Calu3 (cell line): ENCODE data around the gene GALNT17. TPM values are rescaled to one million over a fixed set of nuclear protein-coding genes. Genes with fewer than 3 reads are reported as not detected.

ENCODE experiments used
- BruUV-seq: library from RNA; stranded (reverse); fragments of 400-500 nt; replicated peaks from 2 replicates; lab custom pipeline; 2021; lab: Mats Ljungman, UMichigan
- CTCF ChIA-PET: fragments of 300-600 bp; sonication (Branson Sonifier 250); formaldehyde crosslinking; loops from one replicate; lab custom pipeline; 2022; ENCODE audit warnings: antibody characterized with exemption; lab: Charles Lee
- DNase-seq: peaks from one replicate; pipeline ENCODE4 v3.0.0; 2022
- H3K27ac Mint-ChIP-seq: one replicate; pipeline ENCODE4 v1.8.0; 2022; ENCODE audit warnings: mixed read lengths; ENCODE audit not compliant: unreplicated experiment
- H3K27me3 Mint-ChIP-seq: one replicate; pipeline ENCODE4 v1.8.0; 2022; ENCODE audit warnings: mixed read lengths; ENCODE audit not compliant: unreplicated experiment
- H3K36me3 Mint-ChIP-seq: one replicate; pipeline ENCODE4 v1.8.0; 2022; ENCODE audit warnings: mild to moderate bottlenecking, moderate library complexity, mixed read lengths; ENCODE audit not compliant: insufficient read depth, unreplicated experiment
- H3K4me1 Mint-ChIP-seq: one replicate; pipeline ENCODE4 v1.8.0; 2022; ENCODE audit warnings: mild to moderate bottlenecking, low read depth, mixed read lengths; ENCODE audit not compliant: unreplicated experiment
- H3K4me3 Mint-ChIP-seq: one replicate; pipeline ENCODE4 v1.8.0; 2022; ENCODE audit warnings: mild to moderate bottlenecking, low read depth, moderate library complexity, mixed read lengths; ENCODE audit not compliant: unreplicated experiment
- H3K9me3 Mint-ChIP-seq: one replicate; pipeline ENCODE4 v1.8.0; 2022; ENCODE audit warnings: low read depth, mixed read lengths; ENCODE audit not compliant: unreplicated experiment
- intact Hi-C: fragments of 100-400 bp; cut with micrococcal nuclease; formaldehyde crosslinking; loops from one replicate; pipeline ENCODE4 v1.10.0; 2022; ENCODE audit not compliant: unreplicated experiment
- total RNA-seq: library from RNA; stranded (reverse); gene quantifications from 2 replicates; pipeline ENCODE4 v1.2.3, GENCODE V29; 2022
- TF ChIP-seq, protein P1 (sequence below): fragments of 200-600 bp; IDR thresholded peaks from one replicate; pipeline ENCODE4 v1.8.0; 2022; ENCODE audit warnings: antibody characterized with exemption; ENCODE audit not compliant: unreplicated experiment

GALNT17 gene
- total RNA-seq, 1 experiment from 2014 or later: not detected

GRCh38 chr7:71131256-71132126, 453 bp upstream of the GALNT17 start:
- Mint-ChIP-seq H3K27ac (no peak overlapping the region), H3K9me3 (peaks cover 5% of the 10 kb centered on the region), H3K4me3 (no peak overlapping the region), H3K27me3 (no peaks in the 10 kb centered on the region), H3K36me3 (no peaks in the 10 kb centered on the region), H3K4me1 (no peaks in the 10 kb centered on the region)
- DNase-seq: no peak
- no TSS peak for BruUV-seq
- intact Hi-C loops: loop anchor here (10.0 kb wide), 1 partner anchor 243 kb away; no protein-coding TSS in a partner anchor
- CTCF ChIA-PET: no interaction called here
- TF ChIP-seq, protein P1, sequence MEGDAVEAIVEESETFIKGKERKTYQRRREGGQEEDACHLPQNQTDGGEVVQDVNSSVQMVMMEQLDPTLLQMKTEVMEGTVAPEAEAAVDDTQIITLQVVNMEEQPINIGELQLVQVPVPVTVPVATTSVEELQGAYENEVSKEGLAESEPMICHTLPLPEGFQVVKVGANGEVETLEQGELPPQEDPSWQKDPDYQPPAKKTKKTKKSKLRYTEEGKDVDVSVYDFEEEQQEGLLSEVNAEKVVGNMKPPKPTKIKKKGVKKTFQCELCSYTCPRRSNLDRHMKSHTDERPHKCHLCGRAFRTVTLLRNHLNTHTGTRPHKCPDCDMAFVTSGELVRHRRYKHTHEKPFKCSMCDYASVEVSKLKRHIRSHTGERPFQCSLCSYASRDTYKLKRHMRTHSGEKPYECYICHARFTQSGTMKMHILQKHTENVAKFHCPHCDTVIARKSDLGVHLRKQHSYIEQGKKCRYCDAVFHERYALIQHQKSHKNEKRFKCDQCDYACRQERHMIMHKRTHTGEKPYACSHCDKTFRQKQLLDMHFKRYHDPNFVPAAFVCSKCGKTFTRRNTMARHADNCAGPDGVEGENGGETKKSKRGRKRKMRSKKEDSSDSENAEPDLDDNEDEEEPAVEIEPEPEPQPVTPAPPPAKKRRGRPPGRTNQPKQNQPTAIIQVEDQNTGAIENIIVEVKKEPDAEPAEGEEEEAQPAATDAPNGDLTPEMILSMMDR: no peak

DNA sequence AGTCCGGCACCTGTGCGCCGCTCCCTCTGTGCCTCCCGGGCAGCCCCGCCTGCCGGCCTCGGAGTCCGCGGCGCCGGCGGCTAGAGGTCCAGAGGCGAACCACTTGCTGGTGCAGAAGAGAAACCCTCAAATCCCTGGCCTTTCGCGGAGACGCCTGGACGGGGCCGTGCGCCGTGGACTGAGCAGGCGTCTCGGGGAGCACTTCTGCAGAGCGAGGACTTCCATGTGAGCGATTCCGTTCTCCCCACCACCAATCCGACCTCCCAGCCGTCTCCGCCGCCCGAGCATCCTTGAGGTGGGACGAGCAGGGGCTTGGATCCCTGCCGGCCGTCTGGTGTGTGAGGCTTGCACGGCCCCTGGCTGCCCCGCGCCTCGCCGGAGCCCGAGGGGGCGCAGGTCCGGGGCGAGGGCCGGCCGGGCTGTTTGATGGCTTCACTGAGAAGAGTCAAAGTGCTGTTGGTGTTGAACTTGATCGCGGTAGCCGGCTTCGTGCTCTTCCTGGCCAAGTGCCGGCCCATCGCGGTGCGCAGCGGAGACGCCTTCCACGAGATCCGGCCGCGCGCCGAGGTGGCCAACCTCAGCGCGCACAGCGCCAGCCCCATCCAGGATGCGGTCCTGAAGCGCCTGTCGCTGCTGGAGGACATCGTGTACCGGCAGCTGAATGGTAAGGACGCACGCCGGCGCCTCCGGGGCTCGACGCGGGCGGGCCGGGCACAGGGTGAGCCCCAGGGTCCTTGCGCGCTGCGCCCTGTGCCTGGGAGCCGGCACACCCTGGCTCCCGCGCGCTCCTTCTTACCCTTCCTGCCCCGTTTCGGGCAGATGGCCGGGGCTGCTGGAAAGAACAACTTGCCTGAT, 660 bp downstream of the GALNT17 start:
- BruUV-seq: no TSS peak
- peaks cover 5% of the 10 kb centered on the region for H3K9me3 Mint-ChIP-seq
- H3K4me3 Mint-ChIP-seq: no peak overlapping the region
- H3K27me3 Mint-ChIP-seq: no peaks in the 10 kb centered on the region
- H3K36me3 Mint-ChIP-seq: no peaks in the 10 kb centered on the region
- DNase-seq: no peak
- TF ChIP-seq, protein P1: no peak
- H3K27ac Mint-ChIP-seq: no peak overlapping the region
- CTCF ChIA-PET: no interaction called here
- intact Hi-C loops: loop anchor here (10.0 kb wide), 1 partner anchor 242 kb away; no protein-coding TSS in a partner anchor
- no peaks in the 10 kb centered on the region for H3K4me1 Mint-ChIP-seq

DNA sequence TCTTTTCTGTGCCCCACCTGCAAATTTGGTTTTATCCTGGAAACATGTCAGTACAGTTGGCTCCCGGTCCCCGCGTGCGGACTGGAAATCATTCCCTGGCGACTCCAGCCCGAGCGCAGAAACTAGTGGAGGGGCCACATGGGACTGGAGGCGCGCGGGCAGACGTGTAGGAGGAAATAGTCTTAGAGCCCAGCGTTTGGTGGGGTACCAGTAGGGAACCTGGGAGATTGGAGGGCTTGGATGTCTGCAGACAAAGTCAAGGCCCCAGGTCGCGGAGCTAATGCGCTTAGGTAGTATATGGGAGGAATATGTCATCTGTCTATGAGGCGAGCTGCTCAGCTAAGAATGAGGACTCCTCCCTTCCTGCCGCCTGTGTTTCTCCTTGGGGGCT, 1.3 kb downstream of the GALNT17 start:
- Mint-ChIP-seq H3K4me1 (no peaks in the 10 kb centered on the region), H3K36me3 (no peaks in the 10 kb centered on the region), H3K9me3 (peaks cover 5% of the 10 kb centered on the region), H3K4me3 (no peak overlapping the region), H3K27me3 (no peaks in the 10 kb centered on the region), H3K27ac (no peak overlapping the region)
- CTCF ChIA-PET: no interaction called here
- no peak for DNase-seq
- TF ChIP-seq, protein P1: no peak
- intact Hi-C loops: loop anchor here (10.0 kb wide), 1 partner anchor 242 kb away; no protein-coding TSS in a partner anchor
- no TSS peak for BruUV-seq

DNA sequence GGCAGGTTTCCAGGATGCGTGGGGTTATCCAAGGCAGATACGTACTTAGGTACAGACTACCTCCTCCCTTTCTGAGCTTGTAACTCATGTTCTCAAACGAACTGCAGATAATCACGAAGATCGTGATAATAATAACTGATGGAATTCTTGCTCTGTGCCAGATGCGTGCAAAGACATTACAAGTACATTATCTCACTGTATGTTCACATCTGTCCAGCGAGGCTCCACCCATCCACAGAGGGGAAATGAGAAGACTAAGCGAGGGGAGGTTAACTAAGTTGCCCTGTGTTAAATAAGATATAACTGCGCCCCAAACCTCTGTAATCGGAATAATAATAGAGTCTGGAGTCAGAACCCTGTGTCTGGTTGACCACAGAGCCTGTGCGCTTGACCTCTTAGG, 1.9 kb downstream of the GALNT17 start:
- peaks cover 5% of the 10 kb centered on the region for H3K9me3 Mint-ChIP-seq
- no peak overlapping the region for H3K4me3 Mint-ChIP-seq
- no peak overlapping the region for H3K27ac Mint-ChIP-seq
- H3K4me1 Mint-ChIP-seq: no peaks in the 10 kb centered on the region
- no peak for DNase-seq
- BruUV-seq: no TSS peak
- CTCF ChIA-PET: no interaction called here
- H3K27me3 Mint-ChIP-seq: no peaks in the 10 kb centered on the region
- intact Hi-C loops: loop anchor here (10.0 kb wide), 1 partner anchor 241 kb away; no protein-coding TSS in a partner anchor
- TF ChIP-seq, protein P1: no peak
- no peaks in the 10 kb centered on the region for H3K36me3 Mint-ChIP-seq
